ENCODE results near the gene SNRNP70. TPM values are rescaled to one million over a fixed set of nuclear protein-coding genes. Genes with fewer than 3 reads are reported as not detected.

SNRNP70 gene
- total RNA-seq, 1 experiment from 2014 or later = 259 TPM

GRCh38 chr19:49128545-49129237, 43.4 kb downstream of the SNRNP70 start:
- Mint-ChIP-seq H3K4me1 (ENCODE audit: low read depth, unreplicated experiment) (peaks cover 26% of the 10 kb centered on the region), H3K36me3 (ENCODE audit: insufficient read depth, unreplicated experiment) (peaks cover 26% of the 10 kb centered on the region), H3K27me3 (ENCODE audit: insufficient read depth, unreplicated experiment) (no peaks in the 10 kb centered on the region), H3K4me3 (ENCODE audit: unreplicated experiment) (peak overlapping the region; percentile 85), H3K9me3 (ENCODE audit: unreplicated experiment) (peaks cover 7% of the 10 kb centered on the region), H3K27ac (ENCODE audit: unreplicated experiment) (peak overlapping the region; percentile 80)
- BruUV-seq (replicated peaks) = no TSS peak
- Histone ChIP-seq H3K4me3 (ENCODE audit: low read depth, low read length) (peak overlapping the region; percentile 46; the same call in 1 of the 2 replicates), H3K27me3 (replicated peaks; ENCODE audit: control insufficient read depth, insufficient read depth, low read length) (no peaks in the 10 kb centered on the region), H3K9me3 (no peaks in the 10 kb centered on the region), H3K4me1 (peaks cover 17% of the 10 kb centered on the region; the same call in 1 of the 2 replicates), H3K36me3 (ENCODE audit: control insufficient read depth, insufficient read depth, low read length) (peaks cover 2% of the 10 kb centered on the region; the same call in 1 of the 2 replicates)
- no peak for DNase-seq
- ChIA-PET CTCF (interaction anchor here (1.0 to 2.2 kb wide), 3 partner anchors 20 to 70 kb away, joined by 7 to 51 read pairs (median 22); no protein-coding TSS in a partner anchor), POLR2A (interaction anchor here (1.0 to 1.1 kb wide), 5 partner anchors 15 to 324 kb away, joined by 3 to 14 read pairs (median 10); partner anchors contain the start of genes ALDH16A1, GYS1, LIN7B and RUVBL2)
- intact Hi-C loops (cut with micrococcal nuclease; ENCODE audit: unreplicated experiment) = loop anchor here (1.0 kb wide), 2 partner anchors 9 to 21 kb away; partner anchors contain the start of genes C19orf73 and PPFIA3
- TF ChIP-seq CTCF (IDR thresholded peaks at IDR 0.05; ENCODE audit: insufficient read depth in 1 of 2, low read depth in 1 of 2, low read length in 1 of 2, severe bottlenecking in 1 of 2, unreplicated experiment in 1 of 2) = no peak

DNA sequence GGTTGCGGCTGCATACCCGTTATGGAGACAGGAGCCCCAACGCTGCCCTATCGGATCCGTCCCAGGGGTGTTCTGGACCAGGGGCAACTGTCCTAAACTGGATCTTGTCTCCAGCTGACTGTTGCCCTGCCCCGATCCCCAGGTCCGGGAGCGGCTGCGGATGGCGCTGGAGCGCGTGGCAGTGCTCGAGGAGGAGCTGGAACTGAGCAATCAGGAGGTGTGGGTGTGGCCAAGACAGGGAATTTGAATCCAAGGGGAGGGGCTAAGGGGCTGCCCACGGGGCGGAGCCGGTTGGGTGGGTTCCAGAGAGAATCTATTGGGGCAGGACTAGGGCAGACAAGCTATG, 44.0 kb downstream of the SNRNP70 start:
- no peak for TF ChIP-seq CTCF (IDR thresholded peaks at IDR 0.05; ENCODE audit: insufficient read depth in 1 of 2, low read depth in 1 of 2, low read length in 1 of 2, severe bottlenecking in 1 of 2, unreplicated experiment in 1 of 2)
- peak overlapping the region; percentile 85 for H3K4me3 Mint-ChIP-seq (ENCODE audit: unreplicated experiment)
- H3K9me3 ChIP-seq = no peaks in the 10 kb centered on the region
- peak overlapping the region; percentile 80 for H3K27ac Mint-ChIP-seq (ENCODE audit: unreplicated experiment)
- H3K27me3 ChIP-seq (replicated peaks; ENCODE audit: control insufficient read depth, insufficient read depth, low read length) = no peaks in the 10 kb centered on the region
- BruUV-seq (replicated peaks) = no TSS peak
- no peak overlapping the region for H3K4me3 ChIP-seq (ENCODE audit: low read depth, low read length)
- H3K4me1 Mint-ChIP-seq (ENCODE audit: low read depth, unreplicated experiment) = peaks cover 26% of the 10 kb centered on the region
- peaks cover 7% of the 10 kb centered on the region for H3K9me3 Mint-ChIP-seq (ENCODE audit: unreplicated experiment)
- ChIA-PET POLR2A (no interaction called here), CTCF (interaction anchor here (1.4 kb wide), 1 partner anchor 31 kb away, joined by 7 read pairs; no protein-coding TSS in a partner anchor)
- H3K4me1 ChIP-seq = peaks cover 17% of the 10 kb centered on the region; the same call in 1 of the 2 replicates
- intact Hi-C loops (cut with micrococcal nuclease; ENCODE audit: unreplicated experiment) = no loop called here
- H3K36me3 Mint-ChIP-seq (ENCODE audit: insufficient read depth, unreplicated experiment) = peaks cover 28% of the 10 kb centered on the region
- H3K27me3 Mint-ChIP-seq (ENCODE audit: insufficient read depth, unreplicated experiment) = no peaks in the 10 kb centered on the region
- peak in 1 of 2 experiments; percentile 64 for DNase-seq
- peaks cover 2% of the 10 kb centered on the region; the same call in 1 of the 2 replicates for H3K36me3 ChIP-seq (ENCODE audit: control insufficient read depth, insufficient read depth, low read length)

DNA sequence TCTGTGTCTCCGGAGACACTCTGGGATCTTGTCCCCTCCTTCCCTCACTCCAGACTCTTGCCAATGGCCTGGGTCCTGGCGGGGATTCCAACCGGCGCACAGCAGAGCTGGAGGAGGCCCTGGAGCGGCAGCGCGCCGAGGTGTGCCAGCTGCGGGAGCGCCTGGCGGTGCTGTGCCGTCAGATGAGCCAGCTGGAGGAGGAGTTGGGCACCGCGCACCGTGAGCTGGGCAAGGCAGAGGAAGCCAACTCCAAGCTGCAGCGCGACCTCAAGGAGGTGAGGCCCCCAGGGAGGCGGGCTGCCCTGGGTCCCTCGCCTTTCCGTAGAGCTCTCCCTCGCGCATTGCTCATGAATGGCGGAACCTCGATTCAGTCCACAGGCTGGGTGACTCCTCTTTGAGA, 45.1 kb downstream of the SNRNP70 start:
- H3K9me3 Mint-ChIP-seq (ENCODE audit: unreplicated experiment) = peaks cover 7% of the 10 kb centered on the region
- no peaks in the 10 kb centered on the region for H3K27me3 Mint-ChIP-seq (ENCODE audit: insufficient read depth, unreplicated experiment)
- BruUV-seq (replicated peaks) = no TSS peak
- POLR2A ChIA-PET = no interaction called here
- peaks cover 29% of the 10 kb centered on the region for H3K36me3 Mint-ChIP-seq (ENCODE audit: insufficient read depth, unreplicated experiment)
- no peak for DNase-seq
- 0 out of 2 replicates have a peak, but pooled peaks cover 4% of the 10 kb centered on the region for H3K9me3 ChIP-seq
- no peak for TF ChIP-seq CTCF (IDR thresholded peaks at IDR 0.05; ENCODE audit: insufficient read depth in 1 of 2, low read depth in 1 of 2, low read length in 1 of 2, severe bottlenecking in 1 of 2, unreplicated experiment in 1 of 2)
- peaks cover 2% of the 10 kb centered on the region; the same call in 1 of the 2 replicates for H3K36me3 ChIP-seq (ENCODE audit: control insufficient read depth, insufficient read depth, low read length)
- no peak overlapping the region for H3K27ac Mint-ChIP-seq (ENCODE audit: unreplicated experiment)
- CTCF ChIA-PET = interaction anchor here (0.7 to 1.4 kb wide), 2 partner anchors 33 to 126 kb away, joined by 3 to 7 read pairs; no protein-coding TSS in a partner anchor
- no peaks in the 10 kb centered on the region for H3K27me3 ChIP-seq (replicated peaks; ENCODE audit: control insufficient read depth, insufficient read depth, low read length)
- intact Hi-C loops (cut with micrococcal nuclease; ENCODE audit: unreplicated experiment) = no loop called here
- H3K4me3 ChIP-seq (ENCODE audit: low read depth, low read length) = no peak overlapping the region
- peaks cover 20% of the 10 kb centered on the region for H3K4me1 Mint-ChIP-seq (ENCODE audit: low read depth, unreplicated experiment)
- H3K4me3 Mint-ChIP-seq (ENCODE audit: unreplicated experiment) = no peak overlapping the region
- peaks cover 7% of the 10 kb centered on the region; the same call in 1 of the 2 replicates for H3K4me1 ChIP-seq

Measured in Caco-2 (cell line).